B cell (primary cell): ENCODE data around the gene BBIP1. TPM values are rescaled to one million over a fixed set of nuclear protein-coding genes. Genes with fewer than 3 reads are reported as not detected.

Source experiments
- ATAC-seq: fragments of 200-7000 bp; cut with Tn5 transposase; one replicate; pipeline ENCODE4 v1.10.0; 2021; ENCODE audit warnings: low read depth, mild to moderate bottlenecking, moderate number of reproducible peaks, moderate library complexity
- CTCF ChIA-PET: fragments of 350-600 bp; sonication (Branson Sonifier 250); formaldehyde crosslinking; loops from one replicate; lab custom pipeline; 2021; ENCODE audit warnings: antibody characterized with exemption, inconsistent platforms; lab: Charles Lee
- POLR2A ChIA-PET: fragments of 350-600 bp; sonication (Branson Sonifier 250); formaldehyde crosslinking; loops from one replicate; lab custom pipeline; 2021; ENCODE audit warnings: antibody characterized with exemption; lab: Charles Lee
- DNase-seq: peaks from one replicate; pipeline ENCODE4 v3.0.0; 2013
- H2AFZ ChIP-seq: 2 replicates; pipeline ENCODE4 v1.6.1; 2012; ENCODE audit warnings: mild to moderate bottlenecking, low read depth, low read length; ENCODE audit not compliant: insufficient read depth, poor library complexity, severe bottlenecking
- H3K27ac ChIP-seq, 2 donors: 1 replicate in 1 of 2; 2 replicates in 1 of 2; pipeline ENCODE4 v1.5.1; 2012 to 2013; ENCODE audit warnings: low read length in 2 of 2, mild to moderate bottlenecking in 2 of 2, moderate library complexity in 1 of 2
- H3K27me3 ChIP-seq, 4 experiments: fragments of 200-600 bp in 1 of 4; sonication (generic) in 1 of 4; replicated peaks in 1 of 4; 1 replicate in 2 of 4; 2 replicates in 2 of 4; pipeline versions ENCODE4 v1.6.1 to v1.7.0; 2013 to 2016; ENCODE audit warnings: low read length in 3 of 4, mild to moderate bottlenecking in 2 of 4, mixed read lengths in 1 of 4, moderate library complexity in 1 of 4; ENCODE audit not compliant: insufficient read depth in 4 of 4, control insufficient read depth in 3 of 4; ENCODE audit errors: control extremely low read depth in 1 of 4
- H3K36me3 ChIP-seq, 2 experiments: replicated peaks in 1 of 2; 1 replicate in 1 of 2; 2 replicates in 1 of 2; pipeline versions ENCODE4 v1.6.1 to v1.7.1; 2013; ENCODE audit warnings: low read length in 1 of 2; ENCODE audit not compliant: insufficient read depth in 2 of 2, control insufficient read depth in 1 of 2; ENCODE audit errors: control extremely low read depth in 1 of 2, extremely low read depth in 1 of 2
- H3K4me1 ChIP-seq, 2 donors: fragments of 200-600 bp in 1 of 2; sonication (generic) in 1 of 2; 1 replicate in 1 of 2; 2 replicates in 1 of 2; pipeline versions ENCODE4 v1.5.1 to v1.6.1; 2013 to 2017; ENCODE audit warnings: low read length in 2 of 2; ENCODE audit not compliant: control insufficient read depth in 2 of 2, insufficient read depth in 2 of 2
- H3K4me2 ChIP-seq: replicated peaks from 2 replicates; pipeline ENCODE3; 2012; ENCODE audit warnings: mild to moderate bottlenecking, low read depth, low read length; ENCODE audit not compliant: poor library complexity, severe bottlenecking
- H3K4me3 ChIP-seq, 5 experiments: fragments of 200-600 bp in 1 of 5; sonication (generic) in 1 of 5; 1 replicate in 3 of 5; 2 replicates in 2 of 5; pipeline versions ENCODE4 v1.5.1 to v1.7.0; 2011 to 2016; ENCODE audit warnings: low read length in 4 of 5, mild to moderate bottlenecking in 4 of 5, low read depth in 2 of 5, control low read depth in 1 of 5, moderate library complexity in 1 of 5; ENCODE audit not compliant: insufficient read depth in 1 of 5; ENCODE audit errors: control extremely low read depth in 1 of 5, extremely low read depth in 1 of 5
- H3K79me2 ChIP-seq: fragments of 200-600 bp; sonication (generic); one replicate; pipeline ENCODE4 v1.6.0; 2016; ENCODE audit warnings: low read length; ENCODE audit not compliant: control insufficient read depth, insufficient read depth
- H3K9ac ChIP-seq: fragments of 200-600 bp; sonication (generic); 2 replicates; pipeline ENCODE4 v1.6.1; 2017; ENCODE audit warnings: mild to moderate bottlenecking, low read length, moderate library complexity
- H3K9me3 ChIP-seq, 3 donors: one replicate each; pipeline versions ENCODE4 v1.6.1 to v1.7.1; 2013; ENCODE audit warnings: low read length in 2 of 3; ENCODE audit not compliant: control insufficient read depth in 2 of 3, insufficient read depth in 1 of 3; ENCODE audit errors: control extremely low read depth in 1 of 3
- H4K20me1 ChIP-seq: 2 replicates; pipeline ENCODE4 v1.6.0; 2012; ENCODE audit warnings: mild to moderate bottlenecking, low read length; ENCODE audit not compliant: insufficient read depth, control insufficient read depth, poor library complexity, severe bottlenecking
- H3K27ac Mint-ChIP-seq: one replicate; pipeline ENCODE4 v1.8.0; 2021; ENCODE audit warnings: mixed read lengths
- H3K27me3 Mint-ChIP-seq: one replicate; pipeline ENCODE4 v1.8.0; 2021; ENCODE audit warnings: mixed read lengths
- H3K4me1 Mint-ChIP-seq: one replicate; pipeline ENCODE4 v1.8.0; 2021; ENCODE audit warnings: mixed read lengths
- H3K4me3 Mint-ChIP-seq: one replicate; pipeline ENCODE4 v1.8.0; 2021; ENCODE audit warnings: mixed read lengths
- H3K9me3 Mint-ChIP-seq: one replicate; pipeline ENCODE4 v1.8.0; 2022; ENCODE audit warnings: mixed read lengths; ENCODE audit not compliant: insufficient read depth
- EZH2 ChIP-seq: IDR thresholded peaks from 2 replicates; pipeline ENCODE4 v1.6.1; 2012; ENCODE audit warnings: borderline replicate concordance, low read depth, mild to moderate bottlenecking, moderate library complexity, low read length; ENCODE audit not compliant: insufficient read depth, poor library complexity, severe bottlenecking
- WGBS: methylation state at CpG from one replicate; pipeline ENCODE4 v1.1.5; 2013; ENCODE audit warnings: missing lambda C conversion rate; ENCODE audit not compliant: insufficient coverage; 5-methylcytosine and 5-hydroxymethylcytosine counted together
- intact Hi-C: fragments of 100-400 bp; cut with micrococcal nuclease; formaldehyde crosslinking; loops from one replicate; pipeline ENCODE4 v1.10.0; 2022
- polyA plus RNA-seq: library from polyadenylated mRNA; depleted of rRNA; stranded (reverse); fragments of >200 nt; gene quantifications from 2 replicates; pipeline ENCODE4 v1.2.3, GENCODE V29; 2012
- total RNA-seq, 2 donors: library from RNA; stranded (reverse); fragments of 120-200 nt in 1 of 2; gene quantifications; 1 replicate in 1 of 2; 2 replicates in 1 of 2; pipeline versions ENCODE4 v1.2.3 to v1.2.4, GENCODE V29; 2013 to 2022
- TF ChIP-seq, protein P1 (sequence below): fragments of 200-600 bp; IDR thresholded peaks from one replicate; pipeline ENCODE4 v1.8.0; 2022; ENCODE audit warnings: antibody characterized with exemption, mild to moderate bottlenecking

BBIP1 gene
- total and polyA plus RNA-seq, 2 donors (not counting 1 experiment from before 2014, with no cell fraction given) = 10.6 to 46.1 TPM

DNA sequence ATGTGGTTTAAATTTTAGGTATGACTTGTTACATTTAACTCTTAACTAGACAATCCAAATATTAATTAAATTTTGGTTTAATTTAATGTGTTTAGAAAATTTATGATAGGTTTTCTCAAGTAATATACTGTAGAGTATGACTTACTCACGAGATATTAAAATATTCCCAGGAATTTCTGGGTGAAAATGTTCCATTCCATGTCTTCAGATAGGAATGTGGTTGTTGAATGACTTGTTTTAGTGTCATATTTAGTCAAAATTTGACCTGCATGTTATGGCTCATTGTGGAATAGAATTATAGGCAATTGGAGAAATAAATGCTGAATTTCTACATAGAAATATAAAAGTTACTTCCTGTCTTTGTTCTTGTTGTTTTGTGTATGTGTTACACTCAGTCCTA lies 47.2 kb upstream of the BBIP1 start:
- no peaks in the 10 kb centered on the region for H3K27me3 Mint-ChIP-seq
- WGBS = no CpG with 5 or more reads among the region's 1 CpG
- ATAC-seq (no peak), DNase-seq (no peak)
- no peak overlapping the region for H3K4me3 ChIP-seq
- POLR2A ChIA-PET = no interaction called here
- intact Hi-C loops = no loop called here
- no peak overlapping the region for H3K27ac Mint-ChIP-seq
- H3K79me2 ChIP-seq = peaks cover 98% of the 10 kb centered on the region
- H3K27ac ChIP-seq = peak overlapping the region in 1 of 2 donors; percentile 7
- peaks cover 67% of the 10 kb centered on the region for H3K4me1 Mint-ChIP-seq
- no peak for TF ChIP-seq EZH2
- TF ChIP-seq, protein P1, sequence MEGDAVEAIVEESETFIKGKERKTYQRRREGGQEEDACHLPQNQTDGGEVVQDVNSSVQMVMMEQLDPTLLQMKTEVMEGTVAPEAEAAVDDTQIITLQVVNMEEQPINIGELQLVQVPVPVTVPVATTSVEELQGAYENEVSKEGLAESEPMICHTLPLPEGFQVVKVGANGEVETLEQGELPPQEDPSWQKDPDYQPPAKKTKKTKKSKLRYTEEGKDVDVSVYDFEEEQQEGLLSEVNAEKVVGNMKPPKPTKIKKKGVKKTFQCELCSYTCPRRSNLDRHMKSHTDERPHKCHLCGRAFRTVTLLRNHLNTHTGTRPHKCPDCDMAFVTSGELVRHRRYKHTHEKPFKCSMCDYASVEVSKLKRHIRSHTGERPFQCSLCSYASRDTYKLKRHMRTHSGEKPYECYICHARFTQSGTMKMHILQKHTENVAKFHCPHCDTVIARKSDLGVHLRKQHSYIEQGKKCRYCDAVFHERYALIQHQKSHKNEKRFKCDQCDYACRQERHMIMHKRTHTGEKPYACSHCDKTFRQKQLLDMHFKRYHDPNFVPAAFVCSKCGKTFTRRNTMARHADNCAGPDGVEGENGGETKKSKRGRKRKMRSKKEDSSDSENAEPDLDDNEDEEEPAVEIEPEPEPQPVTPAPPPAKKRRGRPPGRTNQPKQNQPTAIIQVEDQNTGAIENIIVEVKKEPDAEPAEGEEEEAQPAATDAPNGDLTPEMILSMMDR = no peak
- H3K27me3 ChIP-seq = no peaks in the 10 kb centered on the region
- H3K4me1 ChIP-seq = peaks cover 0 to 38% of the 10 kb centered on the region in 2 donors
- H3K36me3 ChIP-seq = peaks cover 2 to 19% of the 10 kb centered on the region in 2 experiments
- peaks cover 60% of the 10 kb centered on the region for H4K20me1 ChIP-seq
- H3K9me3 Mint-ChIP-seq = no peaks in the 10 kb centered on the region
- no peak overlapping the region for H3K9ac ChIP-seq
- no peak overlapping the region for H3K4me2 ChIP-seq
- H3K9me3 ChIP-seq = no peaks in the 10 kb centered on the region
- CTCF ChIA-PET = interaction anchor here (1.2 kb wide), 1 partner anchor 48 kb away, joined by 3 read pairs; no protein-coding TSS in a partner anchor
- no peak overlapping the region for H3K4me3 Mint-ChIP-seq
- no peak overlapping the region for H2AFZ ChIP-seq

DNA sequence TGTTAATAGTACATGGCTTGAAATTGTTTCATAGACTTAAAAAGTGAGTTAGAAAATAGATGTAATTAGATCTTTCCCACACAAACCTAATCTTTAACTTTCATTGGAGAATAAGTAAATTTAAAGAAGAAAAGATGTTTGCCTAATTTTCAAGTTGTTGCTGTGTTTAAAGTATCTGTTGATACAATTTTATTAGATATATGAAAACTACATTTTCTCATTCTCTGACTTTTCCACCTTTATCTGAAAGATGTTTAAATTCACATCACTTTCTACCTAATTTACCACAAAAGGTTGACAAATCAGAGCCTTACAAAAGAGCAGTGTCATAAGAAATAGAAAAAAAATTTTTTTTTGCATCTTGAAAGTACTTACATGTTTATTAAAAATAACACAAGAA lies 46.2 kb upstream of the BBIP1 start:
- POLR2A ChIA-PET = no interaction called here
- Histone ChIP-seq H3K9ac (no peak overlapping the region), H3K27ac (no peak overlapping the region), H4K20me1 (peaks cover 60% of the 10 kb centered on the region), H3K36me3 (peaks cover 2 to 19% of the 10 kb centered on the region in 2 experiments), H3K79me2 (peaks cover 98% of the 10 kb centered on the region), H3K4me1 (peaks cover 0 to 32% of the 10 kb centered on the region in 2 donors), H3K27me3 (no peaks in the 10 kb centered on the region), H2AFZ (no peak overlapping the region), H3K4me2 (no peak overlapping the region), H3K4me3 (no peak overlapping the region), H3K9me3 (no peaks in the 10 kb centered on the region)
- intact Hi-C loops = no loop called here
- TF ChIP-seq, protein P1 = no peak
- TF ChIP-seq EZH2 = no peak
- Mint-ChIP-seq H3K4me3 (no peak overlapping the region), H3K27ac (no peak overlapping the region), H3K9me3 (peaks cover under 1% of the 10 kb centered on the region), H3K4me1 (peaks cover 66% of the 10 kb centered on the region), H3K27me3 (no peaks in the 10 kb centered on the region)
- CTCF ChIA-PET = interaction anchor here (1.2 kb wide), 1 partner anchor 47 kb away, joined by 3 read pairs; no protein-coding TSS in a partner anchor
- ATAC-seq (no peak), DNase-seq (no peak)
